Activated CD4-positive, alpha-beta memory T cell treated with anti-CD3 and anti-CD28 coated beads, Interleukin-2, amount 10 ng/mL, durations not matched to agents 7 days and 5 days (primary cell): ENCODE measurements around the gene SYT1. TPM values are rescaled to one million over a fixed set of nuclear protein-coding genes. Genes with fewer than 3 reads are reported as not detected.

ENCODE experiments used
- CTCF ChIA-PET: fragments of 350-600 bp; sonication (Branson Sonifier 250); formaldehyde crosslinking; loops from one replicate; lab custom pipeline; 2021; ENCODE audit warnings: antibody characterized with exemption, inconsistent platforms; lab: Charles Lee
- POLR2A ChIA-PET: fragments of 350-600 bp; sonication (Branson Sonifier 250); formaldehyde crosslinking; loops from one replicate; lab custom pipeline; 2021; ENCODE audit warnings: antibody characterized with exemption; lab: Charles Lee
- DNase-seq: peaks from one replicate; pipeline ENCODE4 v3.0.0-alpha.2; 2020
- H3K27ac Mint-ChIP-seq: one replicate; pipeline ENCODE4 v1.8.0; 2021; ENCODE audit warnings: mild to moderate bottlenecking, mixed read lengths
- H3K27me3 Mint-ChIP-seq: one replicate; pipeline ENCODE4 v1.8.0; 2021; ENCODE audit warnings: mixed read lengths
- H3K36me3 Mint-ChIP-seq: one replicate; pipeline ENCODE4 v1.8.0; 2021; ENCODE audit warnings: low read depth, mixed read lengths
- H3K4me1 Mint-ChIP-seq: one replicate; pipeline ENCODE4 v1.8.0; 2021; ENCODE audit warnings: mixed read lengths
- H3K4me3 Mint-ChIP-seq: one replicate; pipeline ENCODE4 v1.8.0; 2021; ENCODE audit warnings: mild to moderate bottlenecking, mixed read lengths
- H3K9me3 Mint-ChIP-seq: one replicate; pipeline ENCODE4 v1.8.0; 2021; ENCODE audit warnings: mixed read lengths
- total RNA-seq, 2 experiments: library from RNA; stranded (reverse); gene quantifications; one replicate each; pipeline ENCODE4 v1.2.3, GENCODE V29; 2021

The SYT1 gene
- total RNA-seq, 2 experiments from 2014 or later = not detected

DNA sequence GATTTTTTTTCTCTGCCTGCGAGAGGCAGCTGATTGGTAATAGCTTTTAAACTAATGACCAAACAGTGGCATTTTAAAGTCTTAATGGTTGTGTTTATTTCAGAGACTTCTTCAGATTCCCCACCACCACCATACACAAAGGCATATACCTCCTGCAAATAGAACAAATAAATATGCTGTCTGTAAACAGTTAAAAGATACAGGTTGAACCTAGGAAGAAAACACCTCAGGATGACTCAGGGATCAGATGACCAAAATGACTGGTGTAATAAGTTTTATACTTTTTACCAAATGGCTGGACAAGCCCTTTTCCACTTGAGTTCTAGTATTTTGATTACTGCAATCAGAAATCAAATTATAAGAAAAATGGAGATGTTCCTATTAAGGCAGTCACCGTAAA lies 462.1 kb downstream of the SYT1 start:
- H3K4me3 Mint-ChIP-seq = no peak overlapping the region

DNA sequence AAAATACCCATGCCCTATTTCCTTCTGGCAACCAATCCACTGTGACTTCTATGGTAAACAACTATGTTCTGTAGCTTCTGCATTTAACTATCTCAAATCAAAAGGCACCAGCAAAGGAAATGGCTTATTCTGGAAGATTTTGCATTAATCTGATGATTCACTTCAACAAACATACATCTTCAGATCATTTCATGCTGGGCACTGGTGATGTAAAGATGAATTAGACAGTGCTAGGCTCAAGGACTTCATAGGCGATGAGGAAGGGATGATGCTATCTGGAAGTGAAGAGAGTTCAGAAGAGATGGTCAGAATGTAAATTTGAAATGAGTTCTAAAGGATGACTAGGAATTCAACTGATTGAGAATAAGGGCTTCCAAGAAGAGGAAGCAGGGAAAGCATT lies 462.9 kb downstream of the SYT1 start:
- Mint-ChIP-seq H3K27ac (no peak overlapping the region), H3K36me3 (no peaks in the 10 kb centered on the region), H3K4me3 (no peak overlapping the region), H3K4me1 (no peaks in the 10 kb centered on the region), H3K27me3 (no peaks in the 10 kb centered on the region), H3K9me3 (no peaks in the 10 kb centered on the region)
- ChIA-PET POLR2A (no interaction called here), CTCF (no interaction called here)
- DNase-seq = no peak

More for the DNA sequence above, 462.1 kb downstream of the SYT1 start:
- ChIA-PET POLR2A (no interaction called here), CTCF (no interaction called here)
- H3K36me3 Mint-ChIP-seq = no peaks in the 10 kb centered on the region
- H3K27me3 Mint-ChIP-seq = no peaks in the 10 kb centered on the region
- no peak overlapping the region for H3K27ac Mint-ChIP-seq
- H3K4me1 Mint-ChIP-seq = no peaks in the 10 kb centered on the region
- H3K9me3 Mint-ChIP-seq = no peaks in the 10 kb centered on the region
- DNase-seq = no peak

DNA sequence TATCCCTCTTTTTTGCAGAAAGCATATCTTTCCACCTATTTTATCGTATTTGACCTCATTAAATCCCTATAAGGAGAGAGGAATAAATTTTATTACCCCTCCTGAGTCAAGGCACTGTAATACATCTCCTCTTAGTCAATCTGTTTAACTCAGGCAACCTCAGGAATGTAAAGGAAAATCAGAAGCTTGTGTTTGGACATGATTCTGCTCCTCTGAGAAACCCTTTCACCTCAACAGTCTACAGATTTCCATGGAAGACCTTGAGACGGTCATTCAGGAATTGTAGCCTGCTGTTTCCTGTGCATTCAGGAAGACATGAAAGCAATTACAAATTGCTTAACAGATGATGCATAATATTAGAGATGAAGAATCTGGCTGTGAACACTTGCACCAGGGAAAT lies 465.4 kb downstream of the SYT1 start:
- ChIA-PET CTCF (no interaction called here), POLR2A (no interaction called here)
- Mint-ChIP-seq H3K36me3 (no peaks in the 10 kb centered on the region), H3K4me1 (no peaks in the 10 kb centered on the region), H3K27ac (no peak overlapping the region), H3K27me3 (no peaks in the 10 kb centered on the region), H3K9me3 (no peaks in the 10 kb centered on the region), H3K4me3 (no peak overlapping the region)
- DNase-seq = no peak

- H3K9me3 Mint-ChIP-seq = no peaks in the 10 kb centered on the region
- no peaks in the 10 kb centered on the region for H3K36me3 Mint-ChIP-seq
- no peak overlapping the region for H3K27ac Mint-ChIP-seq
- no peaks in the 10 kb centered on the region for H3K27me3 Mint-ChIP-seq
- no peak overlapping the region for H3K4me3 Mint-ChIP-seq
- CTCF ChIA-PET = no interaction called here
- POLR2A ChIA-PET = no interaction called here
- no peak for DNase-seq
- H3K4me1 Mint-ChIP-seq = no peaks in the 10 kb centered on the region
Observed at GRCh38 chr12:79331870-79332269, 467.3 kb downstream of the SYT1 start.

- CTCF ChIA-PET = no interaction called here
- Mint-ChIP-seq H3K27me3 (no peaks in the 10 kb centered on the region), H3K4me1 (no peaks in the 10 kb centered on the region), H3K4me3 (no peak overlapping the region), H3K9me3 (no peaks in the 10 kb centered on the region), H3K36me3 (no peaks in the 10 kb centered on the region), H3K27ac (no peak overlapping the region)
- POLR2A ChIA-PET = no interaction called here
- DNase-seq = no peak
Observed at GRCh38 chr12:79333144-79333543, 468.6 kb downstream of the SYT1 start.

- Mint-ChIP-seq H3K27me3 (no peaks in the 10 kb centered on the region), H3K27ac (no peak overlapping the region), H3K4me1 (no peaks in the 10 kb centered on the region), H3K4me3 (no peak overlapping the region), H3K36me3 (no peaks in the 10 kb centered on the region), H3K9me3 (no peaks in the 10 kb centered on the region)
- CTCF ChIA-PET = no interaction called here
- POLR2A ChIA-PET = no interaction called here
- DNase-seq = no peak
Observed at GRCh38 chr12:79337662-79338290, 473.2 kb downstream of the SYT1 start.

DNA sequence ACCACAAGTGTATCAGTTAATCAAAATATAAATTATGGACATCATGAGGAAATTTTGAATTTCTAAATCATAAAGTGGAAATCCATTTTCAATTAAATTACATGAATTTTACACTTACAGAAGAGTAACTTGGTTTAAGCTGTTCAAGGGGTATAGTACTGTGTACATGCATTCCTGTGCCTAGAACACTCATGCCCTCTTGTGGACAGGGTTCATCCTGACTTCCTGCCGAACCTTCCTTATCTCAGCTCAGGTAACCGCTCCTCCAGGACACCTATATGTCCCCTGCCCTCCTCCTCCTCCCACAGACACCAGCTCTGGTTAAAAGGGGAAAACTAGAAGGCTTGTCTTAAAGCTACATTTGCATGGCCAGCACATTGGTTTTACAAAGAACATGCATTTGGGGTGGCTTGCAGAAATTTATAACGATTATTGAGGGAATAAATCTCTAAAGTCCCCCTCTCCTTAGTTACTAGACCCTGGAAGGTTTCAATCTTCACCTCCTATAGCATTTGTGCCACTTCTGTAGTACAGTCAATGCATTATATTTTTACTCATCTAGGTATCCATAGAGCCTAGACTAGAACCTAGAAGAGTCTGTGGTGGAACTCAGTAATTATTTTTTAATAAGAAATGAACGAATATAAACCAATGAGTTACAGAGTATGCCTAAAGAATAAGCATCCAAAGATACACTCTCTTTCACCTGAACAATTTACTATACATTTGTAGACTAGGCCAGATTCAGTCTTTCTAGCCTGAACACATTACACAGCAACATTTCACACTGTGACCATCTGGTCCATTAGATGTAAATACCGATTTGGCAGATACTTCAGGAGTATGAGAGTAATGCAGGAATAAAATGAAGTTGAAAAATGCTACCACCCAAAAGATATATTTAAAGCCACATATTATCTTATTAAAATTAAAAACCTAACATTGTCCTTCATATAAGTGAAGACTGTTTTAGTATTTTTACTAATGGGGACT lies 480.6 kb downstream of the SYT1 start:
- POLR2A ChIA-PET = no interaction called here
- CTCF ChIA-PET = no interaction called here
- Mint-ChIP-seq H3K9me3 (peaks cover 5% of the 10 kb centered on the region), H3K27me3 (no peaks in the 10 kb centered on the region), H3K4me3 (no peak overlapping the region), H3K27ac (no peak overlapping the region), H3K36me3 (no peaks in the 10 kb centered on the region), H3K4me1 (no peaks in the 10 kb centered on the region)
- no peak for DNase-seq

- H3K36me3 Mint-ChIP-seq = no peaks in the 10 kb centered on the region
- H3K9me3 Mint-ChIP-seq = peaks cover 5% of the 10 kb centered on the region
- H3K4me1 Mint-ChIP-seq = no peaks in the 10 kb centered on the region
- ChIA-PET POLR2A (no interaction called here), CTCF (no interaction called here)
- no peak overlapping the region for H3K4me3 Mint-ChIP-seq
- H3K27ac Mint-ChIP-seq = no peak overlapping the region
- no peak for DNase-seq
- no peaks in the 10 kb centered on the region for H3K27me3 Mint-ChIP-seq
Observed at GRCh38 chr12:79347866-79348265, 483.3 kb downstream of the SYT1 start.

DNA sequence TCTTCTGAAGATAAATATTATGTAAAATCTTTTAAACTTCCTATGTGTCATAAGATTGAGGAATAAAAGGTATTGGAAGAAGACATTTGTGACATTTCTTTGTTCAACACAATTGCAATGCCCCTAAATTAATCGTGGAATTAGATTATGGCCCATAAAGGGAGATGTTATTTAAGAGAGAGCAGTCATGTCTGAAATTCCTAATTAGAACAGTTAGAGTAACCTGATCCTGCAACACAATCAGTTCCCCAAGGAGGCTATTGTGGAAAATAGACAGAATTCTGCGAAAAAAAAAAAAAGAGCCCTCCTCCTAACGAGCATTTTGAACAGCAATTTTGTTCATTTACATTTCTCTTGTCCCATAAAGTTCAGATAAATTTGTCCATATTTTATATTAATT lies 486.7 kb downstream of the SYT1 start:
- no peaks in the 10 kb centered on the region for H3K4me1 Mint-ChIP-seq
- no peak for DNase-seq
- H3K27me3 Mint-ChIP-seq = no peaks in the 10 kb centered on the region
- CTCF ChIA-PET = no interaction called here
- POLR2A ChIA-PET = no interaction called here
- H3K4me3 Mint-ChIP-seq = no peak overlapping the region
- H3K27ac Mint-ChIP-seq = no peak overlapping the region
- H3K36me3 Mint-ChIP-seq = no peaks in the 10 kb centered on the region
- H3K9me3 Mint-ChIP-seq = peaks cover 5% of the 10 kb centered on the region

- Mint-ChIP-seq H3K27me3 (no peaks in the 10 kb centered on the region), H3K4me1 (no peaks in the 10 kb centered on the region), H3K36me3 (no peaks in the 10 kb centered on the region), H3K27ac (no peak overlapping the region), H3K4me3 (no peak overlapping the region), H3K9me3 (peaks cover 2% of the 10 kb centered on the region)
- ChIA-PET POLR2A (no interaction called here), CTCF (no interaction called here)
- DNase-seq = no peak
Observed at GRCh38 chr12:79356216-79356615, 491.6 kb downstream of the SYT1 start.

- Mint-ChIP-seq H3K27me3 (no peaks in the 10 kb centered on the region), H3K4me1 (no peaks in the 10 kb centered on the region), H3K9me3 (peaks cover 2% of the 10 kb centered on the region), H3K36me3 (no peaks in the 10 kb centered on the region), H3K27ac (no peak overlapping the region), H3K4me3 (no peak overlapping the region)
- no peak for DNase-seq
- POLR2A ChIA-PET = no interaction called here
- CTCF ChIA-PET = no interaction called here
Observed at GRCh38 chr12:79357048-79357447, 492.5 kb downstream of the SYT1 start.

- POLR2A ChIA-PET = no interaction called here
- H3K36me3 Mint-ChIP-seq = no peaks in the 10 kb centered on the region
- CTCF ChIA-PET = no interaction called here
Observed at GRCh38 chr12:79358716-79359300, 494.2 kb downstream of the SYT1 start.

GRCh38 chr12:79360286-79360685 lies 495.7 kb downstream of the SYT1 start:
- H3K4me3 Mint-ChIP-seq = no peak overlapping the region
- CTCF ChIA-PET = no interaction called here
- no peak for DNase-seq
- H3K27me3 Mint-ChIP-seq = no peaks in the 10 kb centered on the region
- POLR2A ChIA-PET = no interaction called here
- H3K27ac Mint-ChIP-seq = no peak overlapping the region
- no peaks in the 10 kb centered on the region for H3K4me1 Mint-ChIP-seq
- H3K9me3 Mint-ChIP-seq = peaks cover 2% of the 10 kb centered on the region
- H3K36me3 Mint-ChIP-seq = no peaks in the 10 kb centered on the region

More at GRCh38 chr12:79358716-79359300, 494.2 kb downstream of the SYT1 start:
- DNase-seq = no peak
- Mint-ChIP-seq H3K4me3 (no peak overlapping the region), H3K27ac (no peak overlapping the region), H3K9me3 (peaks cover 2% of the 10 kb centered on the region), H3K4me1 (no peaks in the 10 kb centered on the region), H3K27me3 (no peaks in the 10 kb centered on the region)
